Breast epithelium (tissue), 4 donors: Measurements from ENCODE around the gene THAP5. TPM values are rescaled to one million over a fixed set of nuclear protein-coding genes. Genes with fewer than 3 reads are reported as not detected.

Experiments used
- DNase-seq, 2 donors: peaks; one replicate each; pipeline ENCODE4 v3.0.0-alpha.2; 2019; ENCODE audit warnings: low spot score in 2 of 2
- H3K27ac ChIP-seq, 2 donors: fragments of 200-600 bp; sonication (generic) in 1 of 2; one replicate each; pipeline ENCODE4 v1.5.1; 2016 to 2019; ENCODE audit warnings: mild to moderate bottlenecking in 1 of 2
- H3K27me3 ChIP-seq, 2 donors: fragments of 200-600 bp; sonication (generic) in 1 of 2; one replicate each; pipeline versions ENCODE4 v1.5.1 to v1.6.0; 2017 to 2019; ENCODE audit warnings: control low read depth in 1 of 2, mild to moderate bottlenecking in 1 of 2
- H3K36me3 ChIP-seq: fragments of 200-600 bp; one replicate; pipeline ENCODE4 v1.5.1; 2019
- H3K4me1 ChIP-seq, 2 donors: fragments of 200-600 bp; sonication (generic); one replicate each; pipeline ENCODE4 v1.5.1; 2016 to 2019; ENCODE audit warnings: control low read depth in 1 of 2
- H3K4me3 ChIP-seq, 3 donors: fragments of 200-600 bp; sonication (generic); 1 replicate in 2 of 3; 2 replicates in 1 of 3; pipeline ENCODE4 v1.5.1; 2016 to 2019; ENCODE audit warnings: mild to moderate bottlenecking in 3 of 3, moderate library complexity in 2 of 3
- H3K9me3 ChIP-seq, 2 donors: fragments of 200-600 bp; sonication (generic) in 1 of 2; one replicate each; pipeline ENCODE4 v1.5.1; 2016 to 2019; ENCODE audit warnings: control low read depth in 1 of 2
- CTCF ChIP-seq, 3 donors: fragments of 450-650 bp; IDR thresholded peaks; one replicate each; pipeline ENCODE4 v1.5.1; 2016 to 2017; ENCODE audit warnings: antibody characterized with exemption in 3 of 3, mild to moderate bottlenecking in 3 of 3, moderate library complexity in 3 of 3
- POLR2A ChIP-seq: fragments of 450-650 bp; IDR thresholded peaks from one replicate; pipeline ENCODE4 v1.6.1; 2016; ENCODE audit warnings: antibody characterized with exemption, mild to moderate bottlenecking, moderate library complexity
- POLR2AphosphoS5 ChIP-seq, 3 donors: sonication (generic); formaldehyde crosslinking; IDR thresholded peaks; one replicate each; pipeline ENCODE4 v1.6.1; 2017; ENCODE audit warnings: antibody characterized with exemption in 3 of 3
- intact Hi-C: fragments of 100-400 bp; cut with DNase I; formaldehyde crosslinking; loops from one replicate; pipeline ENCODE4 v1.15.1; 2023; ENCODE audit warnings: low total_unique reads
- total RNA-seq, 3 donors: library from RNA; depleted of rRNA; stranded (reverse); fragments of >200 nt; gene quantifications; one replicate each; pipeline ENCODE4 v1.1.0, GENCODE V29; 2016

THAP5 gene
- total RNA-seq = 10 to 100 TPM; 19.4 to 35.6 (median 24.6) TPM

- Histone ChIP-seq H3K4me1 (no peaks in the 10 kb centered on the region), H3K27ac (peak within 1 kb of the TSS; percentile 98 to 99), H3K27me3 (no peaks in the 10 kb centered on the region), H3K9me3 (no peaks in the 10 kb centered on the region), H3K4me3 (peak within 1 kb of the TSS; percentile 82 to 92 (median 82)), H3K36me3 (no peaks in the 10 kb centered on the region)
- peak; percentile 99 for DNase-seq
- TF ChIP-seq CTCF (IDR thresholded peaks at IDR 0.05) (peak in 1 of 3 donors; percentile 28), POLR2AphosphoS5 (IDR thresholded peaks at IDR 0.05) (peak; percentile 93 to 98 (median 94)), POLR2A (peak; percentile 79)
- intact Hi-C loops = loop anchor here (5.0 kb wide), 1 partner anchor 42 kb away; the partner anchor contains the start of gene PNPLA8
Observed at GRCh38 chr7:108569381-108570145, at the start of gene THAP5, which contains the start of gene DNAJB9. Gene THAP5, minus strand, starts transcription at chr7:108569706. Its CDS starts 137 bp downstream, at chr7:108569569. Gene DNAJB9, plus strand, starts transcription at chr7:108569874. Its CDS starts 1,853 bp downstream, at chr7:108571727.

DNA sequence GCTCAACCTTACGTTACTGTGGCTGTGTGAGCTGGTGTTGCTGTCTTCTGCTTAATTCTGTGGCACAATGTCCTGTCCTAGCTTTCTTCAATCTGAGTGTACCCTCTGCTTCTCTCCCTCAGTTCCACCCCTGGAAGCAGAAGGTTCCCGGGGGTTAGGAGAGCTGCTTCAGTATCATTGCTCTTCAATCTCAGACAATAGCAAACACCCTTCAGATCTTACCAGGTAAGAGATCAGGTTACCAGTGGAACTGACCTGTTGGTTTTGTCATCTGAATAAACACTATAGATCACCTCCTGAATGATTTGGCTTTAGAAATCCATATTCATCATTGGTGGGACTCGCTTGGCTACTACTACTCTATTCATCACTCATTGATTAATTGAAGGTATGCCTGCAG, 48.5 kb upstream of the THAP5 start:
- Histone ChIP-seq H3K36me3 (no peaks in the 10 kb centered on the region), H3K4me3 (no peak overlapping the region), H3K27ac (no peak overlapping the region), H3K27me3 (no peaks in the 10 kb centered on the region), H3K9me3 (no peaks in the 10 kb centered on the region), H3K4me1 (no peaks in the 10 kb centered on the region)
- no peak for TF ChIP-seq POLR2AphosphoS5 (IDR thresholded peaks at IDR 0.05)
- no peak for TF ChIP-seq CTCF (IDR thresholded peaks at IDR 0.05)
- TF ChIP-seq POLR2A = no peak
- no peak for DNase-seq
- intact Hi-C loops = no loop called here

GRCh38 chr7:108614896-108615295, 45.4 kb upstream of the THAP5 start:
- no peak overlapping the region for H3K27ac ChIP-seq
- H3K27me3 ChIP-seq = no peaks in the 10 kb centered on the region
- H3K36me3 ChIP-seq = no peaks in the 10 kb centered on the region
- intact Hi-C loops = no loop called here
- H3K9me3 ChIP-seq = no peaks in the 10 kb centered on the region
- no peak for TF ChIP-seq POLR2AphosphoS5 (IDR thresholded peaks at IDR 0.05)
- TF ChIP-seq POLR2A = no peak
- H3K4me1 ChIP-seq = no peaks in the 10 kb centered on the region
- DNase-seq = no peak
- H3K4me3 ChIP-seq = no peak overlapping the region

- intact Hi-C loops = no loop called here
- TF ChIP-seq POLR2AphosphoS5 (IDR thresholded peaks at IDR 0.05) = no peak
- Histone ChIP-seq H3K9me3 (no peaks in the 10 kb centered on the region), H3K27ac (no peak overlapping the region), H3K4me3 (no peak overlapping the region), H3K36me3 (no peaks in the 10 kb centered on the region), H3K27me3 (no peaks in the 10 kb centered on the region), H3K4me1 (no peaks in the 10 kb centered on the region)
- no peak for DNase-seq
Observed at GRCh38 chr7:108613949-108614381, 44.5 kb upstream of the THAP5 start.

GRCh38 chr7:108613147-108613948, 43.8 kb upstream of the THAP5 start:
- no peak for DNase-seq
- Histone ChIP-seq H3K36me3 (no peaks in the 10 kb centered on the region), H3K27ac (no peak overlapping the region), H3K4me3 (no peak overlapping the region), H3K27me3 (no peaks in the 10 kb centered on the region), H3K4me1 (no peaks in the 10 kb centered on the region), H3K9me3 (no peaks in the 10 kb centered on the region)
- TF ChIP-seq CTCF (IDR thresholded peaks at IDR 0.05) (peak; percentile 59 to 69 (median 67)), POLR2AphosphoS5 (IDR thresholded peaks at IDR 0.05) (no peak)
- intact Hi-C loops = no loop called here

DNA sequence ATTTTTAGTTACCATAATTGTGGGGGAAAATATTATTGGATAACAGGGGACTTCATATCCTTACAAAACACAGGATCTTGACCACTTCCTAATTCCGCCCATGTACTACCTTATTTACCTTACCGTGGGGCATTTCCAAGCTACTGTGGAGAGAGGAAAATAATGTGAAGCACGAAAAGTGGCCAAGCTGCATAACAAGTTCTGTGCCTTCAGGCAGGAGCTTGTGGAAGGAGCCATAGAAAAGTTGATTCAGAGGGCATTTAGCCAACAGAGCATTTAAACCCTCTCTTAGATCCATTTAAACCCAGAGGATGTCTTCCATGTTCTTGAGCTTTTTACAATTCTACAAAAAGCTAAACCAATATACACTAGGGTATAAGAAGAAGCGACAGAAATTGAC, 41.8 kb upstream of the THAP5 start:
- intact Hi-C loops = no loop called here
- Histone ChIP-seq H3K9me3 (no peaks in the 10 kb centered on the region), H3K4me1 (no peaks in the 10 kb centered on the region), H3K36me3 (no peaks in the 10 kb centered on the region), H3K4me3 (no peak overlapping the region), H3K27ac (no peak overlapping the region), H3K27me3 (no peaks in the 10 kb centered on the region)
- DNase-seq = peak in 1 of 2 donors; percentile 24
- no peak for TF ChIP-seq POLR2A
- no peak for TF ChIP-seq CTCF (IDR thresholded peaks at IDR 0.05)
- no peak for TF ChIP-seq POLR2AphosphoS5 (IDR thresholded peaks at IDR 0.05)
